Endodermal cell (in vitro differentiated cells): ENCODE measurements around the gene SLC1A1. TPM values are rescaled to one million over a fixed set of nuclear protein-coding genes. Genes with fewer than 3 reads are reported as not detected.
A peak's percentile ranks its signal among the peaks of the same experiment; 100 is the strongest.
"Not testable (repeated sequence)": the region's sequence is repeated elsewhere in the genome, so short reads cannot be mapped to it uniquely, and the experiment has no call there.

Source experiments
- DNase-seq: peaks from one replicate; pipeline ENCODE4 v3.0.0-alpha.2; 2017
- H3K27ac ChIP-seq: 2 replicates; pipeline ENCODE4 v1.5.1; 2013; ENCODE audit warnings: mild to moderate bottlenecking, low read depth, low read length, moderate library complexity
- H3K27me3 ChIP-seq: 2 replicates; pipeline ENCODE4 v1.6.1; 2013; ENCODE audit warnings: mild to moderate bottlenecking, low read length, moderate library complexity; ENCODE audit not compliant: insufficient read depth, control insufficient read depth, poor library complexity, severe bottlenecking
- H3K36me3 ChIP-seq: 2 replicates; pipeline ENCODE4 v1.7.0; 2013; ENCODE audit warnings: mild to moderate bottlenecking, low read length, moderate library complexity; ENCODE audit not compliant: control insufficient read depth, insufficient read depth
- H3K4me1 ChIP-seq: one replicate; pipeline ENCODE4 v1.7.0; 2013; ENCODE audit warnings: low read length; ENCODE audit not compliant: control insufficient read depth, insufficient read depth
- H3K4me3 ChIP-seq: 2 replicates; pipeline ENCODE4 v1.5.1; 2013; ENCODE audit warnings: mild to moderate bottlenecking, low read length, moderate library complexity
- H3K9ac ChIP-seq: 2 replicates; pipeline ENCODE4 v1.6.1; 2013; ENCODE audit warnings: mild to moderate bottlenecking, low read length, moderate library complexity; ENCODE audit not compliant: poor library complexity, severe bottlenecking; ENCODE audit errors: extremely low read depth
- H3K9me3 ChIP-seq: 2 replicates; pipeline ENCODE4 v1.6.1; 2013; ENCODE audit warnings: mild to moderate bottlenecking, low read length, moderate library complexity; ENCODE audit not compliant: control insufficient read depth
- H3K27ac Mint-ChIP-seq: 2 replicates; pipeline ENCODE4 v1.8.0; 2020; ENCODE audit warnings: mixed read lengths
- H3K27me3 Mint-ChIP-seq: 2 replicates; pipeline ENCODE4 v1.8.0; 2021; ENCODE audit warnings: mild to moderate bottlenecking, mixed read lengths; ENCODE audit not compliant: insufficient read depth
- H3K36me3 Mint-ChIP-seq: 2 replicates; pipeline ENCODE4 v1.8.0; 2020; ENCODE audit warnings: low read depth, mixed read lengths
- H3K4me1 Mint-ChIP-seq: 2 replicates; pipeline ENCODE4 v1.8.0; 2020; ENCODE audit warnings: mixed read lengths
- H3K4me3 Mint-ChIP-seq: 2 replicates; pipeline ENCODE4 v1.8.0; 2020; ENCODE audit warnings: mild to moderate bottlenecking, moderate library complexity, mixed read lengths
- H3K9me3 Mint-ChIP-seq: 2 replicates; pipeline ENCODE4 v1.8.0; 2020; ENCODE audit warnings: mild to moderate bottlenecking, mixed read lengths
- WGBS, 2 experiments: methylation state at CpG; one replicate each; pipeline versions ENCODE4 v1.1.5 to v1.1.7; 2013; ENCODE audit warnings: missing lambda C conversion rate in 2 of 2, mixed read lengths in 1 of 2; ENCODE audit not compliant: insufficient coverage in 1 of 2, insufficient read length in 1 of 2; 5-methylcytosine and 5-hydroxymethylcytosine counted together
- total RNA-seq, 2 donors: library from RNA; stranded (reverse); fragmentation: NEBNext Ultra II Directional in 1 of 2; extraction: Animal tissue kit (Norgen Biotek cat#: 25700) in 1 of 2; gene quantifications; 2 replicates in 1 of 2; 3 replicates in 1 of 2; pipeline ENCODE4 v1.2.1, GENCODE V29; 2021
- TF ChIP-seq, protein P1 (sequence below): fragments of 200-600 bp; sonication (generic); conservative IDR thresholded peaks from 2 replicates; pipeline ENCODE4 v1.5.0; 2021; ENCODE audit warnings: antibody characterized with exemption, mild to moderate bottlenecking

Gene SLC1A1
- total RNA-seq, 2 donors from 2014 or later = 5.5 to 11.3 TPM

DNA sequence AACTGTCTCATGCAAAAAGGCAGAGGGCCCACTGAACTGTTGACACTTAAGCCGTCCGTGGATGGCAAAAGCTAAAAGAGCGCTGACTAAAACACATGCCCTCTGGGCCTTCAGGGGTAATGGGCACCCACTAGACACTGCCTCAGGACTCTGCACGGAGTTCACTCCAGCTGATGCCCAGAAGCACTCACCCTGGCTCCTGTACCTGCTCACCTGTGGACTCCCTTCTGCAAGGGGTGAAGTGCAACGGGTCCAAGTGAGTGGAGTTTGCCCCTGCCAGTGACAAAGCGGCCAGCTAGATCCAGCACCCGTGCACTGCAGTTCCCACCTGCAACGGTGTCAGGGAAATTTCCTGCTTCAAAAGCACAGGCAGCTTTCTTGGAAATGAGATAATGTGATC lies 50.2 kb downstream of the SLC1A1 start:
- no peak overlapping the region for H3K27ac Mint-ChIP-seq
- no peaks in the 10 kb centered on the region for H3K27me3 Mint-ChIP-seq
- H3K4me1 Mint-ChIP-seq = peaks cover 30% of the 10 kb centered on the region
- no peak for DNase-seq
- WGBS, 2 experiments = 84 to 86% methylated on average over 7 to 8 of the region's 8 CpGs
- H3K9ac ChIP-seq = no peak overlapping the region
- TF ChIP-seq, protein P1, sequence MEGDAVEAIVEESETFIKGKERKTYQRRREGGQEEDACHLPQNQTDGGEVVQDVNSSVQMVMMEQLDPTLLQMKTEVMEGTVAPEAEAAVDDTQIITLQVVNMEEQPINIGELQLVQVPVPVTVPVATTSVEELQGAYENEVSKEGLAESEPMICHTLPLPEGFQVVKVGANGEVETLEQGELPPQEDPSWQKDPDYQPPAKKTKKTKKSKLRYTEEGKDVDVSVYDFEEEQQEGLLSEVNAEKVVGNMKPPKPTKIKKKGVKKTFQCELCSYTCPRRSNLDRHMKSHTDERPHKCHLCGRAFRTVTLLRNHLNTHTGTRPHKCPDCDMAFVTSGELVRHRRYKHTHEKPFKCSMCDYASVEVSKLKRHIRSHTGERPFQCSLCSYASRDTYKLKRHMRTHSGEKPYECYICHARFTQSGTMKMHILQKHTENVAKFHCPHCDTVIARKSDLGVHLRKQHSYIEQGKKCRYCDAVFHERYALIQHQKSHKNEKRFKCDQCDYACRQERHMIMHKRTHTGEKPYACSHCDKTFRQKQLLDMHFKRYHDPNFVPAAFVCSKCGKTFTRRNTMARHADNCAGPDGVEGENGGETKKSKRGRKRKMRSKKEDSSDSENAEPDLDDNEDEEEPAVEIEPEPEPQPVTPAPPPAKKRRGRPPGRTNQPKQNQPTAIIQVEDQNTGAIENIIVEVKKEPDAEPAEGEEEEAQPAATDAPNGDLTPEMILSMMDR = no peak
- peaks cover 24% of the 10 kb centered on the region for H3K9me3 Mint-ChIP-seq
- H3K9me3 ChIP-seq = peaks cover 20% of the 10 kb centered on the region
- H3K4me3 ChIP-seq = no peak overlapping the region
- peaks cover 21% of the 10 kb centered on the region for H3K36me3 Mint-ChIP-seq
- peaks cover 18% of the 10 kb centered on the region for H3K4me1 ChIP-seq
- no peaks in the 10 kb centered on the region for H3K27me3 ChIP-seq
- no peak overlapping the region for H3K4me3 Mint-ChIP-seq
- H3K36me3 ChIP-seq = peaks cover 34% of the 10 kb centered on the region
- H3K27ac ChIP-seq = no peak overlapping the region

- Mint-ChIP-seq H3K27me3 (no peaks in the 10 kb centered on the region), H3K36me3 (peaks cover 21% of the 10 kb centered on the region), H3K4me1 (peaks cover 32% of the 10 kb centered on the region), H3K9me3 (peaks cover 20% of the 10 kb centered on the region), H3K4me3 (no peak overlapping the region), H3K27ac (peak overlapping the region; percentile 74)
- peak overlapping the region; percentile 32 for H3K9ac ChIP-seq
- H3K27me3 ChIP-seq = no peaks in the 10 kb centered on the region
- H3K4me1 ChIP-seq = peaks cover 18% of the 10 kb centered on the region
- 100% methylated on average over 1 of the region's 3 CpGs for WGBS, 2 experiments
- peaks cover 20% of the 10 kb centered on the region for H3K9me3 ChIP-seq
- no peak overlapping the region for H3K27ac ChIP-seq
- DNase-seq = no peak
- H3K4me3 ChIP-seq = peak overlapping the region; percentile 42
- TF ChIP-seq, protein P1 = no peak
- peaks cover 36% of the 10 kb centered on the region for H3K36me3 ChIP-seq
Measured at GRCh38 chr9:4541281-4541680, 51.0 kb downstream of the SLC1A1 start.

DNA sequence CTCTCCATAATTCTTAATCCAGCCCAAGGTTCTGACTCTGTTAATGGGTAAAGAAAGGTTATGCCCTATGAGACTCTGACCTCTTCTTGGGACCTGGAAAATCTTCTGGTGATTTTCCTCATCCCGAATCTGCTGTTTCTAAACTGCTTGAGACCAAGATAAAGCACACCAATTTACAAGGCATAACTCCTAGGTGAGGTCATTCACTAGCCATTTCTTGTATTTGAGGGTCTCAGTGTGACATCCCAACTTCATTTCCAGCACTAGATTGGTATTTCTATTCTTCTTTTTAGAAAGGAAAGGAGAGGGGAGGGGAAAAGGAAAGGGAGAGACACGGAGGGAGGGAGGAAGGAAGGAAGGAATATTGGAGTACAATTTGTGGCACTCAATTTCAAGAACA lies 51.6 kb downstream of the SLC1A1 start:
- peak overlapping the region; percentile 42 for H3K4me3 ChIP-seq
- Mint-ChIP-seq H3K4me1 (peaks cover 32% of the 10 kb centered on the region), H3K9me3 (peaks cover 14% of the 10 kb centered on the region), H3K27ac (peak overlapping the region; percentile 75), H3K4me3 (no peak overlapping the region), H3K36me3 (peaks cover 21% of the 10 kb centered on the region), H3K27me3 (no peaks in the 10 kb centered on the region)
- H3K9ac ChIP-seq = peak overlapping the region; percentile 32
- TF ChIP-seq, protein P1 = no peak
- no peaks in the 10 kb centered on the region for H3K27me3 ChIP-seq
- H3K9me3 ChIP-seq = peaks cover 20% of the 10 kb centered on the region
- H3K36me3 ChIP-seq = peaks cover 40% of the 10 kb centered on the region
- H3K4me1 ChIP-seq = peaks cover 18% of the 10 kb centered on the region
- no peak overlapping the region for H3K27ac ChIP-seq
- DNase-seq = no peak
- 36% methylated on average over 2 of the region's 2 CpGs; no CpG with 5 or more reads in 1 of the 2 experiments for WGBS, 2 experiments

DNA sequence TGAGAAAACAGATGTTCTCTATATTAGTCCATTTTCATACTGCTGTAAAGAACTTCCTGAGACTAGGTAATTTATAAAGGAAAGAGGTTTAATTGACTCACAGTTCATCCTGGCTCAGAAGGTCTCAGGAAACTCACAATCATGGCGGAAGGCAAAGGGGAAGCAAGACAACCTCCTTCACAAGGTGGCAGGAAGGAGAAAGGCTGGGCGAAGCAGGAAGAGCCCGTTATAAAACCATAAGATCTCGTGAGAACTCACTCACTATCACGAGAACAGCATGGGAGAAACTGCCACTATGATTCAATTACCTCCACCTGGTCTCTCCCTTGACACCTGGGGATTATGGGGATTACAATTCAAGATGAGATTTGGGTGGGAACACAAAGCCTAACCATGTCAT lies 54.4 kb downstream of the SLC1A1 start:
- H3K36me3 ChIP-seq = peaks cover 52% of the 10 kb centered on the region
- not testable (repeated sequence) for H3K27ac ChIP-seq, H3K27me3 Mint-ChIP-seq, H3K9ac ChIP-seq, H3K27ac Mint-ChIP-seq, H3K27me3 ChIP-seq, H3K4me3 Mint-ChIP-seq, H3K9me3 Mint-ChIP-seq
- peaks cover 15% of the 10 kb centered on the region for H3K4me1 ChIP-seq
- Mint-ChIP-seq H3K36me3 (peaks cover 16% of the 10 kb centered on the region), H3K4me1 (peaks cover 27% of the 10 kb centered on the region)
- peaks cover 12% of the 10 kb centered on the region for H3K9me3 ChIP-seq
- H3K4me3 ChIP-seq = peak overlapping the region; percentile 57
- peak; percentile 50 for DNase-seq
- 79 to 80% methylated on average over 1 to 5 of the region's 5 CpGs for WGBS, 2 experiments
